ENCODE measurements around the gene EEF1AKMT3.

The EEF1AKMT3 gene

GRCh38 chr12:57765698-57766463, 6.5 kb upstream of the EEF1AKMT3 start:
- Histone ChIP-seq H4K91ac (ENCODE audit: low read depth, low read length, poor library complexity) (no peak overlapping the region), H3K14ac (ENCODE audit: low read length) (no peak overlapping the region), H2AK5ac (ENCODE audit: low read depth, low read length) (no peak overlapping the region), H3K4me3 (ENCODE audit: low read length in 2 of 2) (no peak overlapping the region), H3K27ac (replicated peaks; ENCODE audit: low read length) (no peak overlapping the region), H2BK15ac (ENCODE audit: low read length) (no peak overlapping the region), H4K8ac (ENCODE audit: low read depth, low read length) (no peak overlapping the region), H3K4me2 (ENCODE audit: insufficient read depth, low read length, poor library complexity, severe bottlenecking) (no peak overlapping the region), H3K23ac (ENCODE audit: low read depth, low read length, poor library complexity) (peak overlapping the region; percentile 86), H3K9ac (ENCODE audit: low read depth, low read length, poor library complexity) (no peak overlapping the region), H2AFZ (ENCODE audit: low read length) (no peak overlapping the region), H3K79me1 (ENCODE audit: low read depth, low read length) (no peaks in the 10 kb centered on the region), H3K27me3 (ENCODE audit: control insufficient read depth in 3 of 3, insufficient read depth in 3 of 3, low read depth in 1 of 3, low read length in 3 of 3) (peaks cover 0 to 49% (median 22%) of the 10 kb centered on the region in 3 experiments), H3K36me3 (replicated peaks in 1 of 2; ENCODE audit: control insufficient read depth in 2 of 2, insufficient read depth in 2 of 2, low read length in 2 of 2) (peaks cover 10 to 72% of the 10 kb centered on the region in 2 donors), H3K4ac (ENCODE audit: low read length) (no peak overlapping the region), H2BK5ac (ENCODE audit: low read length) (no peak overlapping the region), H3K18ac (ENCODE audit: low read length) (peak overlapping the region; percentile 32), H3K4me1 (ENCODE audit: control insufficient read depth in 2 of 2, insufficient read depth in 1 of 2, low read depth in 1 of 2, low read length in 2 of 2) (peaks cover 0 to 15% of the 10 kb centered on the region in 2 donors), H2BK120ac (ENCODE audit: low read depth, low read length) (no peak overlapping the region), H2BK12ac (ENCODE audit: low read length) (no peak overlapping the region), H3K9me3 (replicated peaks in 1 of 2; ENCODE audit: control insufficient read depth in 2 of 2, insufficient read depth in 1 of 2, low read depth in 1 of 2, low read length in 2 of 2) (no peaks in the 10 kb centered on the region)
- no peak for DNase-seq (ENCODE audit: low spot score)
- no CpG with 5 or more reads among the region's 40 CpGs for WGBS, 2 donors (ENCODE audit: extremely low coverage in 2 of 2, insufficient read length in 2 of 2, insufficient replicate concordance in 1 of 2)

- H3K36me3 ChIP-seq (replicated peaks in 1 of 2; ENCODE audit: control insufficient read depth in 2 of 2, insufficient read depth in 2 of 2, low read length in 2 of 2): peaks cover 10 to 67% of the 10 kb centered on the region in 2 donors
- no peak within 1 kb of the TSS for H3K4ac ChIP-seq (ENCODE audit: low read length)
- H4K8ac ChIP-seq (ENCODE audit: low read depth, low read length): no peak within 1 kb of the TSS
- H3K18ac ChIP-seq (ENCODE audit: low read length): peak within 1 kb of the TSS; percentile 32
- no peaks in the 10 kb centered on the region for H3K79me1 ChIP-seq (ENCODE audit: low read depth, low read length)
- no peak within 1 kb of the TSS for H4K91ac ChIP-seq (ENCODE audit: low read depth, low read length, poor library complexity)
- no peak within 1 kb of the TSS for H3K27ac ChIP-seq (replicated peaks; ENCODE audit: low read length)
- no CpG with 5 or more reads among the region's 38 CpGs for WGBS, 2 donors (ENCODE audit: extremely low coverage in 2 of 2, insufficient read length in 2 of 2, insufficient replicate concordance in 1 of 2)
- no peak within 1 kb of the TSS for H2BK5ac ChIP-seq (ENCODE audit: low read length)
- H3K23ac ChIP-seq (ENCODE audit: low read depth, low read length, poor library complexity): peak within 1 kb of the TSS; percentile 86
- peaks cover 0 to 20% of the 10 kb centered on the region in 2 donors for H3K4me1 ChIP-seq (ENCODE audit: control insufficient read depth in 2 of 2, insufficient read depth in 1 of 2, low read depth in 1 of 2, low read length in 2 of 2)
- peak within 1 kb of the TSS in 1 of 2 donors; percentile 58 for H3K4me3 ChIP-seq (ENCODE audit: low read length in 2 of 2)
- H2AK5ac ChIP-seq (ENCODE audit: low read depth, low read length): no peak within 1 kb of the TSS
- no peak within 1 kb of the TSS for H3K9ac ChIP-seq (ENCODE audit: low read depth, low read length, poor library complexity)
- no peak for DNase-seq (ENCODE audit: low spot score)
- H2BK15ac ChIP-seq (ENCODE audit: low read length): no peak within 1 kb of the TSS
- H2AFZ ChIP-seq (ENCODE audit: low read length): no peak within 1 kb of the TSS
- H3K4me2 ChIP-seq (ENCODE audit: insufficient read depth, low read length, poor library complexity, severe bottlenecking): peak within 1 kb of the TSS; percentile 42
- H2BK12ac ChIP-seq (ENCODE audit: low read length): no peak within 1 kb of the TSS
- no peak within 1 kb of the TSS for H2BK120ac ChIP-seq (ENCODE audit: low read depth, low read length)
- no peak within 1 kb of the TSS for H3K14ac ChIP-seq (ENCODE audit: low read length)
- H3K9me3 ChIP-seq (replicated peaks in 1 of 2; ENCODE audit: control insufficient read depth in 2 of 2, insufficient read depth in 1 of 2, low read depth in 1 of 2, low read length in 2 of 2): no peaks in the 10 kb centered on the region
- H3K27me3 ChIP-seq (ENCODE audit: control insufficient read depth in 3 of 3, insufficient read depth in 3 of 3, low read depth in 1 of 3, low read length in 3 of 3): peaks cover 0 to 49% (median 22%) of the 10 kb centered on the region in 3 experiments
These were observed 5.7 kb upstream of the EEF1AKMT3 start, which contains the start of gene CYP27B1 for GRCh38 chr12:57766464-57767304. TSS of gene CYP27B1 (minus strand) at chr12:57767078. CDS start at chr12:57767041, 37 bp downstream.

DNA sequence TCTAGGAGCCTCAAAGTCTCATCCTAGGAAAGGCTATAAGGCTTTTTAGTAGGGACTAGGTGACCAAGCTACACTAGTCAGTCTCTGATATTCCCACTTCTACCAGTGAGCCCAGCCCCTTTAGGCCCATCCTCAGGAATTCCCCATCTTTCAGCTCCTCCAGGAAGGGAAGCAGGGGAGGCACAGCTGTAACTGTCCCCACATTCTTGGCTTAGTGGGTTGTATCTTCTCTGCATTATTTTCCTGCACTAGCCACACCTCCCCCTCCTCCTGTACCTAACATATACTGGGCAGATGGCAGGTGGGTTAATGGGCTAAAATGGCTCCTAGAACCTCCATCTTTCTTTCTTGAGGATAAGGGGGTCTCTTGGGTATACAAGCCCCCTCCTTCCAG, 5.1 kb upstream of the EEF1AKMT3 start:
- H3K23ac ChIP-seq (ENCODE audit: low read depth, low read length, poor library complexity): no peak overlapping the region
- H3K36me3 ChIP-seq (replicated peaks in 1 of 2; ENCODE audit: control insufficient read depth in 2 of 2, insufficient read depth in 2 of 2, low read length in 2 of 2): peaks cover 10 to 63% of the 10 kb centered on the region in 2 donors
- H3K4ac ChIP-seq (ENCODE audit: low read length): no peak overlapping the region
- H3K9ac ChIP-seq (ENCODE audit: low read depth, low read length, poor library complexity): no peak overlapping the region
- no peak overlapping the region for H4K91ac ChIP-seq (ENCODE audit: low read depth, low read length, poor library complexity)
- no peak overlapping the region for H3K14ac ChIP-seq (ENCODE audit: low read length)
- no peak overlapping the region for H2AK5ac ChIP-seq (ENCODE audit: low read depth, low read length)
- no peak overlapping the region for H2BK15ac ChIP-seq (ENCODE audit: low read length)
- no peak overlapping the region for H4K8ac ChIP-seq (ENCODE audit: low read depth, low read length)
- no peak overlapping the region for H3K27ac ChIP-seq (replicated peaks; ENCODE audit: low read length)
- peaks cover 0 to 20% of the 10 kb centered on the region in 2 donors for H3K4me1 ChIP-seq (ENCODE audit: control insufficient read depth in 2 of 2, insufficient read depth in 1 of 2, low read depth in 1 of 2, low read length in 2 of 2)
- no peaks in the 10 kb centered on the region for H3K9me3 ChIP-seq (replicated peaks in 1 of 2; ENCODE audit: control insufficient read depth in 2 of 2, insufficient read depth in 1 of 2, low read depth in 1 of 2, low read length in 2 of 2)
- DNase-seq (ENCODE audit: low spot score): no peak
- H3K18ac ChIP-seq (ENCODE audit: low read length): no peak overlapping the region
- peaks cover 0 to 49% (median 22%) of the 10 kb centered on the region in 3 experiments for H3K27me3 ChIP-seq (ENCODE audit: control insufficient read depth in 3 of 3, insufficient read depth in 3 of 3, low read depth in 1 of 3, low read length in 3 of 3)
- no peak overlapping the region for H3K4me3 ChIP-seq (ENCODE audit: low read length in 2 of 2)
- peak overlapping the region; percentile 42 for H3K4me2 ChIP-seq (ENCODE audit: insufficient read depth, low read length, poor library complexity, severe bottlenecking)
- H2BK120ac ChIP-seq (ENCODE audit: low read depth, low read length): no peak overlapping the region
- H2BK12ac ChIP-seq (ENCODE audit: low read length): no peak overlapping the region
- no peak overlapping the region for H2BK5ac ChIP-seq (ENCODE audit: low read length)
- no peak overlapping the region for H2AFZ ChIP-seq (ENCODE audit: low read length)
- H3K79me1 ChIP-seq (ENCODE audit: low read depth, low read length): no peaks in the 10 kb centered on the region

GRCh38 chr12:57767876-57768275, 4.5 kb upstream of the EEF1AKMT3 start:
- H3K4ac ChIP-seq (ENCODE audit: low read length): no peak overlapping the region
- no peak overlapping the region for H3K14ac ChIP-seq (ENCODE audit: low read length)
- no peaks in the 10 kb centered on the region for H3K79me1 ChIP-seq (ENCODE audit: low read depth, low read length)
- no peak overlapping the region for H3K9ac ChIP-seq (ENCODE audit: low read depth, low read length, poor library complexity)
- H2AFZ ChIP-seq (ENCODE audit: low read length): no peak overlapping the region
- no peak overlapping the region for H3K4me2 ChIP-seq (ENCODE audit: insufficient read depth, low read length, poor library complexity, severe bottlenecking)
- no peak overlapping the region for H2BK12ac ChIP-seq (ENCODE audit: low read length)
- no peak overlapping the region for H3K4me3 ChIP-seq (ENCODE audit: low read length in 2 of 2)
- peaks cover 0 to 49% (median 22%) of the 10 kb centered on the region in 3 experiments for H3K27me3 ChIP-seq (ENCODE audit: control insufficient read depth in 3 of 3, insufficient read depth in 3 of 3, low read depth in 1 of 3, low read length in 3 of 3)
- no peak overlapping the region for H3K23ac ChIP-seq (ENCODE audit: low read depth, low read length, poor library complexity)
- H4K91ac ChIP-seq (ENCODE audit: low read depth, low read length, poor library complexity): no peak overlapping the region
- H2BK120ac ChIP-seq (ENCODE audit: low read depth, low read length): no peak overlapping the region
- no peak overlapping the region for H2BK15ac ChIP-seq (ENCODE audit: low read length)
- no peaks in the 10 kb centered on the region for H3K9me3 ChIP-seq (replicated peaks in 1 of 2; ENCODE audit: control insufficient read depth in 2 of 2, insufficient read depth in 1 of 2, low read depth in 1 of 2, low read length in 2 of 2)
- no CpG with 5 or more reads among the region's 3 CpGs for WGBS, 2 donors (ENCODE audit: extremely low coverage in 2 of 2, insufficient read length in 2 of 2, insufficient replicate concordance in 1 of 2)
- H2AK5ac ChIP-seq (ENCODE audit: low read depth, low read length): no peak overlapping the region
- H4K8ac ChIP-seq (ENCODE audit: low read depth, low read length): no peak overlapping the region
- no peak overlapping the region for H2BK5ac ChIP-seq (ENCODE audit: low read length)
- peaks cover under 1 to 21% of the 10 kb centered on the region in 2 donors for H3K4me1 ChIP-seq (ENCODE audit: control insufficient read depth in 2 of 2, insufficient read depth in 1 of 2, low read depth in 1 of 2, low read length in 2 of 2)
- DNase-seq (ENCODE audit: low spot score): no peak
- H3K18ac ChIP-seq (ENCODE audit: low read length): no peak overlapping the region
- H3K36me3 ChIP-seq (replicated peaks in 1 of 2; ENCODE audit: control insufficient read depth in 2 of 2, insufficient read depth in 2 of 2, low read length in 2 of 2): peaks cover 10 to 58% of the 10 kb centered on the region in 2 donors
- no peak overlapping the region for H3K27ac ChIP-seq (replicated peaks; ENCODE audit: low read length)
